Endodermal cell (in vitro differentiated cells): Measurements from ENCODE around the gene IL36B. TPM values are rescaled to one million over a fixed set of nuclear protein-coding genes. Genes with fewer than 3 reads are reported as not detected.

Experiments
- DNase-seq: peaks from one replicate; pipeline ENCODE4 v3.0.0-alpha.2; 2017
- H3K27ac ChIP-seq: 2 replicates; pipeline ENCODE4 v1.5.1; 2013; ENCODE audit warnings: mild to moderate bottlenecking, low read depth, low read length, moderate library complexity
- H3K27me3 ChIP-seq: 2 replicates; pipeline ENCODE4 v1.6.1; 2013; ENCODE audit warnings: mild to moderate bottlenecking, low read length, moderate library complexity; ENCODE audit not compliant: insufficient read depth, control insufficient read depth, poor library complexity, severe bottlenecking
- H3K36me3 ChIP-seq: 2 replicates; pipeline ENCODE4 v1.7.0; 2013; ENCODE audit warnings: mild to moderate bottlenecking, low read length, moderate library complexity; ENCODE audit not compliant: control insufficient read depth, insufficient read depth
- H3K4me1 ChIP-seq: one replicate; pipeline ENCODE4 v1.7.0; 2013; ENCODE audit warnings: low read length; ENCODE audit not compliant: control insufficient read depth, insufficient read depth
- H3K4me3 ChIP-seq: 2 replicates; pipeline ENCODE4 v1.5.1; 2013; ENCODE audit warnings: mild to moderate bottlenecking, low read length, moderate library complexity
- H3K9ac ChIP-seq: 2 replicates; pipeline ENCODE4 v1.6.1; 2013; ENCODE audit warnings: mild to moderate bottlenecking, low read length, moderate library complexity; ENCODE audit not compliant: poor library complexity, severe bottlenecking; ENCODE audit errors: extremely low read depth
- H3K9me3 ChIP-seq: 2 replicates; pipeline ENCODE4 v1.6.1; 2013; ENCODE audit warnings: mild to moderate bottlenecking, low read length, moderate library complexity; ENCODE audit not compliant: control insufficient read depth
- H3K27ac Mint-ChIP-seq: 2 replicates; pipeline ENCODE4 v1.8.0; 2020; ENCODE audit warnings: mixed read lengths
- H3K27me3 Mint-ChIP-seq: 2 replicates; pipeline ENCODE4 v1.8.0; 2021; ENCODE audit warnings: mild to moderate bottlenecking, mixed read lengths; ENCODE audit not compliant: insufficient read depth
- H3K36me3 Mint-ChIP-seq: 2 replicates; pipeline ENCODE4 v1.8.0; 2020; ENCODE audit warnings: low read depth, mixed read lengths
- H3K4me1 Mint-ChIP-seq: 2 replicates; pipeline ENCODE4 v1.8.0; 2020; ENCODE audit warnings: mixed read lengths
- H3K4me3 Mint-ChIP-seq: 2 replicates; pipeline ENCODE4 v1.8.0; 2020; ENCODE audit warnings: mild to moderate bottlenecking, moderate library complexity, mixed read lengths
- H3K9me3 Mint-ChIP-seq: 2 replicates; pipeline ENCODE4 v1.8.0; 2020; ENCODE audit warnings: mild to moderate bottlenecking, mixed read lengths
- CTCF ChIP-seq: fragments of 200-600 bp; sonication (generic); conservative IDR thresholded peaks from 2 replicates; pipeline ENCODE4 v1.5.0; 2021; ENCODE audit warnings: antibody characterized with exemption, mild to moderate bottlenecking
- WGBS, 2 experiments: methylation state at CpG; one replicate each; pipeline versions ENCODE4 v1.1.5 to v1.1.7; 2013; ENCODE audit warnings: missing lambda C conversion rate in 2 of 2, mixed read lengths in 1 of 2; ENCODE audit not compliant: insufficient coverage in 1 of 2, insufficient read length in 1 of 2; 5-methylcytosine and 5-hydroxymethylcytosine counted together
- total RNA-seq, 2 donors: library from RNA; stranded (reverse); fragmentation: NEBNext Ultra II Directional in 1 of 2; extraction: Animal tissue kit (Norgen Biotek cat#: 25700) in 1 of 2; gene quantifications; 2 replicates in 1 of 2; 3 replicates in 1 of 2; pipeline ENCODE4 v1.2.1, GENCODE V29; 2021

The IL36B gene
- total RNA-seq, 2 donors from 2014 or later, result not detected

- peaks cover 13% of the 10 kb centered on the region for H3K27me3 ChIP-seq
- H3K9ac ChIP-seq, result no peak overlapping the region
- Mint-ChIP-seq H3K27ac (no peak overlapping the region), H3K36me3 (no peaks in the 10 kb centered on the region), H3K4me1 (no peaks in the 10 kb centered on the region), H3K9me3 (peaks cover 14% of the 10 kb centered on the region), H3K27me3 (peaks cover 12% of the 10 kb centered on the region), H3K4me3 (no peak overlapping the region)
- H3K9me3 ChIP-seq, result peaks cover 14% of the 10 kb centered on the region
- no peak overlapping the region for H3K4me3 ChIP-seq
- TF ChIP-seq CTCF, result no peak
- no peaks in the 10 kb centered on the region for H3K4me1 ChIP-seq
- DNase-seq, result no peak
- H3K36me3 ChIP-seq, result no peaks in the 10 kb centered on the region
- WGBS, 2 experiments, result 85% methylated on average over 2 to 3 of the region's 3 CpGs
- H3K27ac ChIP-seq, result no peak overlapping the region
Measured at GRCh38 chr2:112989611-112990010, 63.1 kb downstream of the IL36B start.

- no peak for TF ChIP-seq CTCF
- no peak for DNase-seq
- Mint-ChIP-seq H3K27ac (no peak overlapping the region), H3K36me3 (no peaks in the 10 kb centered on the region), H3K4me3 (no peak overlapping the region), H3K4me1 (no peaks in the 10 kb centered on the region), H3K9me3 (peaks cover 5% of the 10 kb centered on the region), H3K27me3 (peaks cover 4% of the 10 kb centered on the region)
- Histone ChIP-seq H3K9ac (no peak overlapping the region), H3K27me3 (peaks cover 48% of the 10 kb centered on the region), H3K27ac (no peak overlapping the region), H3K9me3 (peaks cover 8% of the 10 kb centered on the region), H3K4me1 (no peaks in the 10 kb centered on the region), H3K36me3 (no peaks in the 10 kb centered on the region), H3K4me3 (no peak overlapping the region)
- 93 to 100% methylated on average over 2 to 5 of the region's 5 CpGs for WGBS, 2 experiments
Measured at GRCh38 chr2:112985090-112985489, 67.6 kb downstream of the IL36B start.

GRCh38 chr2:112980537-112980936 lies 72.1 kb downstream of the IL36B start:
- Mint-ChIP-seq H3K9me3 (no peaks in the 10 kb centered on the region), H3K4me3 (no peak overlapping the region), H3K36me3 (no peaks in the 10 kb centered on the region), H3K4me1 (peaks cover 11% of the 10 kb centered on the region), H3K27me3 (peaks cover 41% of the 10 kb centered on the region), H3K27ac (no peak overlapping the region)
- 88 to 95% methylated on average over 1 of the region's 1 CpG for WGBS, 2 experiments
- H3K27ac ChIP-seq, result no peak overlapping the region
- DNase-seq, result no peak
- H3K4me3 ChIP-seq, result no peak overlapping the region
- H3K36me3 ChIP-seq, result no peaks in the 10 kb centered on the region
- no peak overlapping the region for H3K9ac ChIP-seq
- H3K9me3 ChIP-seq, result no peaks in the 10 kb centered on the region
- peaks cover 2% of the 10 kb centered on the region for H3K4me1 ChIP-seq
- peaks cover 89% of the 10 kb centered on the region for H3K27me3 ChIP-seq
- TF ChIP-seq CTCF, result no peak
